ENCODE results near the gene SMURF1.
"Not testable (repeated sequence)": the region's sequence is repeated elsewhere in the genome, so short reads cannot be mapped to it uniquely, and the experiment has no call there.

Gene SMURF1

DNA sequence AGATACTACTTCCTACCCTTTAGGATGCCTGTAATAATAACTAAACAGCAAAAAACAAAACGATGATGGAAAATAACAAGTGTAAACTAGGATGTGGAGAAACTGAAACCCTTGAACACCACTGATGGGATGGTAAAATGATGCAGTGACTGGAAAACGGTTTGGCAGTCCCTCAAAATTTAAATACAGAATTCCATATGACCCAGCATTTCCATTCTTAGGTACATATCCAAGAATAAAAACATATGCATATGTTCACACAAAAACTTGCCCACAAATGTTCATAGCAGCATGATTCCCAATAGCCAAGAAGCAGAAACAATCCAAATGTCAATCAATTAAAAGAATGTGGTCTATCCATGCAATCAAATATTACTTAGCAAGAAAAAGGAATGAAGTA is 25.8 kb downstream of the SMURF1 start:
- DNase-seq: no peak

GRCh38 chr7:99116144-99116543 is 27.8 kb downstream of the SMURF1 start:
- DNase-seq: no peak

- no peak for DNase-seq
Measured at GRCh38 chr7:99115379-99115778, 28.5 kb downstream of the SMURF1 start.

DNA sequence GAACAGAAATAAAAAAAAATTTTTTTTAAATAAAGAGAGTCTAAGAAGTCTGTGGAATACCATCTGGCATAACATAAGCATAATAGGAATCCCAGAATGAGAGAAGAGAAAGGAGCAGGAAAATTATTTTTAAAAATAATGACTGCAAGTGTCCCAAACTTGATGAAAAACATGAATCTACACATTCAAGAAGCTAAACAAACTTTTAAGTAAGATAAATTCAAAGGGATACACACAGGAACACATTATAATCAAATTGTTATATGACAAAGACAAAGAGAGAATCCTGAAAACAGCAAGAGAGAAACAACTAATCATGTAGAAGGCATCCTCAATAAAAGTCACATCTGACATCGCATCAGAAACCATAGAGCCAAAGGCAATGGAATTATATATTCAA is 30.9 kb downstream of the SMURF1 start:
- no peak for DNase-seq

DNA sequence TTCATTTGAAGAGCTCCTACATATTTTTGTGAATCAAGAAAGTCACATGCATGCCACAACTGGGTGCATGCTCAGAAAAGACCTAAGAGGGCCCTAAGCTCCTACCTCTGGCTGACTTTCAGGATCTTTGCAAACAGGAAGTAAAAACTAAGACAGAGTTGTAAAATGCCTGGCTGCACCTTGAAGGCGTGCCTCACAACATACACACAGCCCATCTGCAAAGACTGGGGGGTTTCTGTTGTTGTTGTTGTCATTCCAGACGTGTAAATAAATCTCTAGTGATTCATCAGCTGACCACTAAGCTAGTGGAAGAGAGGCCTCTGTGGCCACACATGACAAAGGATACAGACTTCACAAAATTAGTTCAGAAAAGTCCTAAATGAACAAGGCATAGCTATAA is 31.8 kb downstream of the SMURF1 start:
- DNase-seq: peak; percentile 34

- DNase-seq: no peak
Measured at GRCh38 chr7:99111591-99111990, 32.3 kb downstream of the SMURF1 start.

DNA sequence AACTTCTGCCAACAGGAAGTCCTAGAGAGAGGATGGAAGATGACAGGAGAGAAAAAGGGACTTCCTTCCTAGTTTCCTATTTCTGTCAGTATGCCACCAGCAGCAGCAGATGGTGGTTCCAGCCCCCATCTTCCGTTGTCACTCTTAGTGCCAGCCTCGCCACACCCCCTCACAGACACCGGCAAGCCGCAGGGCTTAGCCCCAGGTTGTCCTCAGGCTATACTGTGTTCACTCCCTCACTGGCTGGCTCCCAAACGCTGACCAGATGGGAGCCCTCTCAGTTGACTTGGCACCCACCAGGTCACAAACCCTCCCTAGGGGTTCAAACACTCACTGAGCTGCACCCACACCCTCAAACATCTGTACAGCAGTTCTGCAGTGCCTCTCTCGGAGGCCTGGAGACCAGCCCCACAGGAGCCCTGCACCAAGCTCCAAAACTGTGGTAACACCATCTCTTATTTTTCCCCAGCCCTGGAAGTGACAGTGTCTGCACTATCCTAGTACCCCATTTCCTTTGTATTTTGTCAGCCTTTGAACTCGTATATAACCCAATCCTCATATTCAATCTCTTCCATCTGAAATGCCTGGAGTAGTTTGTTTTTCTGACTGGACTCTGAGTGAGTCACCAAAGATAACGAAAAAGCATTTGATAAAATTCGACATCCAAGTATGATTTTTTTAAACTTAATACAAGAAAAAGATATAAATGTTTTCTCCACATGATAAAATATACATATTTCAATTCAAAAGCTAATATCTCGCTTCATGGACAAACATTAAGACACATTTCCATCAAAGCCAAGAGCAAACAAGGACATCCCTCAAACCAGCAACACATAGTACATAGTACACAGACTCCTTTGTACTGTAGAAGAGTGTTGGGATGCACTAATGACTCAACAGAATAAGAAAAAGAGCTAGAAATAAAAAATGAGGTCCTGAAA is 34.5 kb downstream of the SMURF1 start:
- peak; percentile 15 for DNase-seq

GRCh38 chr7:99108613-99109012 is 35.3 kb downstream of the SMURF1 start:
- DNase-seq: peak; percentile 80

- peak; percentile 33 for DNase-seq
Measured at GRCh38 chr7:99106821-99107241, 37.1 kb downstream of the SMURF1 start.

DNA sequence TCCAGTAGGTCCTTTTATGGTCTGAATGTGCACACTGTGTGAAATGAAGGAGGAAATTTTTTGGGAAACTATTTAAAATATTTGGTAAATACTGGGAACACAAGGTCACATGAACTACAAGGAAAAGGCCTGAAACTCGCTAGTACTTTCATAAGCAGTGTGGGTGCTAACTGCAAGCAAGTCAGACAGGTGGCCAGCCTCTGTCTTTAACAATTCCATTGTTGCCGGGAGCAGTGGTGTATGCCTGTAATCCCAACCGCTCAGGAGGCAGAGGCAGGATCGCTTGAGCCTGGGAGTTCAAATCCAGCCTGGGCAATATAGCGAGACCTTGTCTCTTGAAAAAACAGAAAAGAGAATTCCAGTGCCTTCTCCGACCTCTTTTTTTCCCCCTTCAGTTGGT is 37.5 kb downstream of the SMURF1 start:
- DNase-seq: peak; percentile 20

GRCh38 chr7:99105756-99106155 is 38.2 kb downstream of the SMURF1 start:
- DNase-seq: no peak

DNA sequence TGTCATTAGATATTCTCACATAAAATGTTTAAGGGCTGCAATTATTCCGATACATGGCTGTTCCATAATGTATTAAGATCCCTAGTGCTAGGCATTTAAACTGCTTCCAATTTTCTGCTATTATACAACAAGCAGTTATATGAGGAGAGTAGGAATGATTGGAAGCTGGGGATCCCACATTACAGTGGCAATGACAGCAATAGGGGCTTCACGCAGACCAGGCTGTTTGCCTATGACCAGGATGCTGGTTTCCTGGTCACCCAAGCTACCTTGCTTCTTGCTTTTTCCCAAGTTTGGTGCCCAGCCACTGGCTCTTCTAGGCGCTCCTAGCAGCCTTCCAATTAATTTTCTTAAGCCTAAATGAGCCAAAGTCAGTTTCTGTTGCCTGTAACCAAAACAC is 39.3 kb downstream of the SMURF1 start:
- no peak for DNase-seq

DNA sequence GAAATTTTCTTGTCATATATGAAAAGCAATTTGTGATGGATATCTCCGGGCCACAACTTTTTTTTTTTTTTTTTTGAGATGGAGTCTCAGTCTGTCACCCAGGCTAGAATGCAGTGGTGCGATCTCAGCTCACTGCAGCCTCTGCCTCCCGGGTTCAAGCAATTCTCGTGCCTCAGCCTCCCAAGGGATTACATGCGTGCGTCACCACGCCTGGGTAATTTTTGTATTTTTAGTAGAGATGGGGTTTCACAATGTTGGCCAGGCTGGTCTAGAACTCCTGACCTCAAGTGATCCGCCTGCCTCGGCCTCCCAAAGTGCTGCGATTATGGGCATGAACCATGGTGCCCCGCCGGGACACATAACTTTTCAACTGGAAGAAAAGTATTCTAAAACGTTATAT is 40.1 kb downstream of the SMURF1 start:
- not testable (repeated sequence) for DNase-seq

GRCh38 chr7:99102809-99103690 is 40.9 kb downstream of the SMURF1 start:
- DNase-seq: peak; percentile 85

DNA sequence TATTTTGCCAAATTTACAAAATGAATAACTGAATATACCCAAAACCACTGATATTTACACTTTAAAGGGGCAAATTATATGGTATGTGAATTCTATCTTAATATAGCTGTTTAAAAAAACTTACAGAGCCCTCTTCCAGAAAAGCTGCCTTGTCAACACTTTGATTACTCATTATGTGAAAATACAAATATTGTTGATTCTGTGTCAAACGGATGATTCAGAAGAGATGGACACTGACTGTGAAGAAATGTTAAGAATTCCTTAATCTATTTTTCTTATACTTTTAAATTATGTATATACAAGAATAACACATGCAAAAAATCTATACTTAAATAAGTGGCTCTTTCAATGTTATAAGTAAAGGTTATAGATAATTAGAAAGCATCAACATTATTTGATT is 41.5 kb downstream of the SMURF1 start:
- DNase-seq: peak; percentile 63

GRCh38 chr7:99101516-99101915 is 42.4 kb downstream of the SMURF1 start:
- not testable (repeated sequence) for DNase-seq

- no peak for DNase-seq
Measured at GRCh38 chr7:99099499-99100077, 44.3 kb downstream of the SMURF1 start.

GRCh38 chr7:99098824-99099498 is 44.9 kb downstream of the SMURF1 start:
- no peak for DNase-seq

DNA sequence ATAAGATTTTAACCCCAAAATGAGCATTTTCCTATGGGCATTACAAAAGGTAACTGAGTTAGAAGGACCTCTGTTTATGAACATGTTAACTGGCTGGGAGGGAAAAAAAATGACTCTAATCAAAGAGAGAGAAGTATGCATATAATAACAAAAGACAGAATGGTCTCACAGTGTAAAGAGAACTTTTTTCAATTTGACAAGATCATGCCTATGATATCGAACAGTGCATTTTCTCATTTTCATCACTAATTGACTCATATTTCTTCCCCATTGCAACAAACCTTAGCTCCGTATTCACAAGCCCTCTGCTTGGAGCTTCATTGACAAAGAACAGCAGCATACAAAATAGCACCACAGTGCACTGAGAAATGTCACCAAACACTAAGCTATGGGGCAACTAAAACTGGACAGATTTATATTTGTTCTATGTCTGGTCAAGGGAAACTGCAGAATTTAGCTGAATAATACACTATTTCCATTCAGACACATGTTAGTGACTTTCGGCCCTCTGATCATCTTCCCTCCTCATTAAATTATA is 45.6 kb downstream of the SMURF1 start:
- DNase-seq: no peak

DNA sequence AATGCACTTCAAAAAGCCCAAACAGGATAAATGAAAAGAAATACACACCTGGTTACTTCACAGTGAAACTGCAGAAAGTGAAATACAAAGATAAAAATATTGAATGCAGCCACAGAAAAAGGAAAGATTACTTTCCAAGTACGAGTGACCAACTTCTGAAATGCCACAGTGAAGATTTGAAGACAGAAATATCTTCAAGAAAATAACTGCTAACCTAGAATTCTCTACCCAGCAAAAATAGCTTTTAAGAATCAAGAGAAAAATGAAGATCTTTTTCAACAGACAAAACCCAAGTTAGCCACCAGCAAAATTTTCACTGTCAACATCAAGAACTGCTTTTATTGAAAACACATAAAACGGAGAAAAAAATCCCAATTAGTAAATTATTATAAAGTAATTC is 46.2 kb downstream of the SMURF1 start:
- no peak for DNase-seq

GRCh38 chr7:99096124-99096887 is 47.6 kb downstream of the SMURF1 start:
- DNase-seq: no peak

GRCh38 chr7:99095698-99096097 is 48.2 kb downstream of the SMURF1 start:
- no peak for DNase-seq

Measured in HCEC 1CT (cell line).